HEK293T (cell line): ENCODE data around the gene DOCK9.
"Not testable (repeated sequence)": the region's sequence is repeated elsewhere in the genome, so short reads cannot be mapped to it uniquely, and the experiment has no call there.

Experiments
- CTCF ChIA-PET: fragments of 350-600 bp; formaldehyde crosslinking; extraction: SDS; loops from one replicate; lab custom pipeline; 2021; ENCODE audit warnings: antibody characterized with exemption, inconsistent platforms; lab: Yijun Ruan, JAX
- POLR2A ChIA-PET: fragments of 350-600 bp; formaldehyde crosslinking; extraction: SDS; loops from one replicate; lab custom pipeline; 2020; ENCODE audit warnings: antibody characterized with exemption, inconsistent platforms; lab: Yijun Ruan, JAX
- DNase-seq: peaks from one replicate; pipeline ENCODE4 v3.0.0; 2012; ENCODE audit warnings: mixed read lengths; ENCODE audit errors: extremely low spot score
- ARNT ChIP-seq: fragments of 450-650 bp; IDR thresholded peaks from 2 replicates; pipeline ENCODE4 v1.6.1; 2017; ENCODE audit warnings: mild to moderate bottlenecking
- BHLHE40 ChIP-seq: fragments of 450-650 bp; IDR thresholded peaks from 2 replicates; pipeline ENCODE4 v1.6.1; 2016; ENCODE audit warnings: mild to moderate bottlenecking, moderate library complexity, borderline replicate concordance
- CTBP1 ChIP-seq: fragments of 450-650 bp; IDR thresholded peaks from 2 replicates; pipeline ENCODE4 v1.6.1; 2016; ENCODE audit warnings: borderline replicate concordance
- ELF4 ChIP-seq: fragments of 450-650 bp; IDR thresholded peaks from 2 replicates; pipeline ENCODE4 v1.6.1; 2017; ENCODE audit warnings: antibody characterized with exemption
- FOXA1 ChIP-seq: fragments of 450-650 bp; IDR thresholded peaks from 2 replicates; pipeline ENCODE4 v1.6.1; 2016; ENCODE audit warnings: mild to moderate bottlenecking
- FOXK2 ChIP-seq: fragments of 450-650 bp; IDR thresholded peaks from 2 replicates; pipeline ENCODE4 v1.6.1; 2016; ENCODE audit warnings: mild to moderate bottlenecking
- FOXM1 ChIP-seq: fragments of 450-650 bp; IDR thresholded peaks from 2 replicates; pipeline ENCODE4 v1.6.1; 2017; ENCODE audit warnings: mild to moderate bottlenecking, borderline replicate concordance
- HDGF ChIP-seq: fragments of 450-650 bp; IDR thresholded peaks from 2 replicates; pipeline ENCODE4 v1.6.1; 2017; ENCODE audit warnings: antibody characterized with exemption, borderline replicate concordance
- L3MBTL2 ChIP-seq: fragments of 450-650 bp; conservative IDR thresholded peaks from 2 replicates; pipeline ENCODE4 v1.6.1; 2016; ENCODE audit warnings: mild to moderate bottlenecking
- LEF1 ChIP-seq: fragments of 450-650 bp; IDR thresholded peaks from 2 replicates; pipeline ENCODE4 v1.6.1; 2017; ENCODE audit warnings: mild to moderate bottlenecking, borderline replicate concordance
- NFRKB ChIP-seq: fragments of 450-650 bp; IDR thresholded peaks from 2 replicates; pipeline ENCODE4 v1.6.1; 2016; ENCODE audit warnings: mild to moderate bottlenecking, moderate library complexity
- SP1 ChIP-seq: fragments of 450-650 bp; IDR thresholded peaks from 2 replicates; pipeline ENCODE4 v1.6.1; 2017
- SUZ12 ChIP-seq: fragments of 450-650 bp; IDR thresholded peaks from 2 replicates; pipeline ENCODE4 v1.6.1; 2016; ENCODE audit warnings: mild to moderate bottlenecking
- TARDBP ChIP-seq: fragments of 450-650 bp; IDR thresholded peaks from 2 replicates; pipeline ENCODE4 v1.6.1; 2016
- ZNF384 ChIP-seq: fragments of 450-650 bp; IDR thresholded peaks from 2 replicates; pipeline ENCODE4 v1.6.1; 2016
- TF ChIP-seq, protein P1 (sequence below): fragments of 450-650 bp; IDR thresholded peaks from 2 replicates; pipeline ENCODE4 v1.6.1; 2016

Gene DOCK9

GRCh38 chr13:98819382-98820010 lies 158.4 kb downstream of the DOCK9 start:
- TF ChIP-seq, protein P1, sequence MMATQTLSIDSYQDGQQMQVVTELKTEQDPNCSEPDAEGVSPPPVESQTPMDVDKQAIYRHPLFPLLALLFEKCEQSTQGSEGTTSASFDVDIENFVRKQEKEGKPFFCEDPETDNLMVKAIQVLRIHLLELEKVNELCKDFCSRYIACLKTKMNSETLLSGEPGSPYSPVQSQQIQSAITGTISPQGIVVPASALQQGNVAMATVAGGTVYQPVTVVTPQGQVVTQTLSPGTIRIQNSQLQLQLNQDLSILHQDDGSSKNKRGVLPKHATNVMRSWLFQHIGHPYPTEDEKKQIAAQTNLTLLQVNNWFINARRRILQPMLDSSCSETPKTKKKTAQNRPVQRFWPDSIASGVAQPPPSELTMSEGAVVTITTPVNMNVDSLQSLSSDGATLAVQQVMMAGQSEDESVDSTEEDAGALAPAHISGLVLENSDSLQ: no peak
- no peak for TF ChIP-seq SP1
- TF ChIP-seq TARDBP: no peak
- no peak for TF ChIP-seq ZNF384
- TF ChIP-seq BHLHE40: no peak
- no peak for TF ChIP-seq FOXM1
- no peak for TF ChIP-seq CTBP1
- ChIA-PET POLR2A (no interaction called here), CTCF (no interaction called here)
- no peak for DNase-seq

- ChIA-PET CTCF (interaction anchor here (0.5 kb wide), 1 partner anchor 514 kb away, joined by 4 read pairs; no protein-coding TSS in a partner anchor), POLR2A (no interaction called here)
- TF ChIP-seq SP1: no peak
- TF ChIP-seq BHLHE40: no peak
- TF ChIP-seq FOXA1: no peak
- TF ChIP-seq LEF1: no peak
- TF ChIP-seq CTBP1: no peak
- no peak for TF ChIP-seq SUZ12
- no peak for TF ChIP-seq TARDBP
- no peak for TF ChIP-seq ARNT
- no peak for TF ChIP-seq ELF4
- TF ChIP-seq HDGF: no peak
- no peak for TF ChIP-seq FOXM1
- no peak for TF ChIP-seq FOXK2
- TF ChIP-seq NFRKB: no peak
- TF ChIP-seq, protein P1: no peak
- TF ChIP-seq ZNF384: no peak
- TF ChIP-seq L3MBTL2: no peak
- DNase-seq: no peak
These were observed 161.5 kb downstream of the DOCK9 start for GRCh38 chr13:98816406-98816805.

GRCh38 chr13:98813993-98814392 lies 163.9 kb downstream of the DOCK9 start:
- POLR2A ChIA-PET: no interaction called here
- CTCF ChIA-PET: no interaction called here
- peak; percentile 27 for DNase-seq
- TF ChIP-seq FOXK2: no peak
- no peak for TF ChIP-seq ARNT
- TF ChIP-seq ZNF384: peak; percentile 75
- TF ChIP-seq, protein P1: peak; percentile 93
- TF ChIP-seq HDGF: no peak
- TF ChIP-seq BHLHE40: no peak
- TF ChIP-seq NFRKB: no peak
- TF ChIP-seq L3MBTL2: no peak
- TF ChIP-seq CTBP1: peak; percentile 63; the same call in 1 of the 2 replicates
- no peak for TF ChIP-seq SUZ12
- TF ChIP-seq TARDBP: no peak
- TF ChIP-seq FOXM1: no peak

DNA sequence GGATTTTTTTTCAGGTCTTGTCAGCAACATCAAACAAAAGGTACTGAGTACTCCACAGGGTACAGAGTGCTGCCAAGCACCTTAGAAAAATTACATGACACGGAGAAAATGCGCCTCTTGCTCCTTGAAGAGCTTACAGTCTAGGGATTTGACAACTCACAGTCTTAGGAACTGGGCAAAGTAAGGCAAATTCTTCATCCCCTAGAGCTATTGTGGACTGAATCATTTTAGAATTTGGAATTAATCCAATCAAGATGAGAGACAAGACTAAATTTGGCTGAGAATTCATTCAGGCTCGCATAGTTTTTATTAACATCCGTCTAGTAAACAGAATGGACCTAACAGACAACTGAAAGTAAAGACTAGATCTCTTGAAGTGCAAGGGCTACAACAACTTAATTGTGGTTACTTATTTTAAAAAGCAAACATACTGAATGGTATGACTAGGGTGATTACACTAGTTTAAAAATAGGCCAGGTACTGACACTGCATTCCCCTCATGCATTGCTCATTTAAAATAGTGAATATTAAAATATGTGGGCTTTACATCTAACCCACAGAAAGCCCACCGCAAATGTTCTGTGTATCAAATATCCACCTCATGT lies 165.6 kb downstream of the DOCK9 start:
- POLR2A ChIA-PET, DNase-seq: not testable (repeated sequence)
- CTCF ChIA-PET: interaction anchor here (1.1 to 1.3 kb wide), 2 partner anchors 16 to 28 kb away, joined by 3 to 4 read pairs; no protein-coding TSS in a partner anchor

GRCh38 chr13:98810746-98811145 lies 167.1 kb downstream of the DOCK9 start:
- POLR2A ChIA-PET: no interaction called here
- CTCF ChIA-PET: no interaction called here
- TF ChIP-seq CTBP1 (no peak), ELF4 (no peak), NFRKB (no peak), FOXM1 (no peak), SP1 (no peak), SUZ12 (no peak), FOXK2 (no peak), TARDBP (no peak), L3MBTL2 (no peak), FOXA1 (no peak), BHLHE40 (no peak), ZNF384 (no peak), HDGF (no peak), ARNT (no peak), LEF1 (no peak)
- TF ChIP-seq, protein P1: no peak
- DNase-seq: no peak

DNA sequence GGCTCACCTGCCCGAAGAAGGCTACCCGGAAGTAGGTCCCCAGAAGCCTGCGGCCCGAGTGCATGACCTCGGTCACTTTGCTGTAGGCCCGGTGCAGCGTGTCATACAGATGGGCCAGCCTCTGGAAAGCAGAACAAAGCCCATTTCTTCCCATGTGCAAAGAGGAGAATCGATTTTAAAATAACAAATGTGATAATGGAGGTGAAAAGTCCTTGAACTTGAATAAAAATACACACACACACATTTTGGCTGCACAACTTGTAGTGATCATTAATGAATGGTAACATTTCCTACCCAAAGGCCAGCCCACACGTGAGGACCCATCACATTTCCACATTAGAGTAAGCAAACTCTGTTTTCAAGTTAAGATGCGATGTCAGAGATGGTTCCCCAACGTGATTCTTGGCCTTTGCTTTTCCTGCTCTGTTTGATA lies 168.5 kb downstream of the DOCK9 start:
- no peak for TF ChIP-seq SUZ12
- no peak for TF ChIP-seq ARNT
- no peak for TF ChIP-seq CTBP1
- no peak for TF ChIP-seq FOXK2
- no peak for TF ChIP-seq NFRKB
- TF ChIP-seq, protein P1: no peak
- TF ChIP-seq SP1: no peak
- no peak for TF ChIP-seq L3MBTL2
- no peak for TF ChIP-seq ZNF384
- POLR2A ChIA-PET: no interaction called here
- DNase-seq: no peak
- CTCF ChIA-PET: no interaction called here
